GM18951 (cell line): ENCODE data around the gene DDX25.

Experiments
- POLR2A ChIP-seq: IDR thresholded peaks from 4 replicates; pipeline ENCODE4 v1.6.1; 2011; ENCODE audit warnings: mild to moderate bottlenecking; ENCODE audit not compliant: insufficient read length, insufficient read depth; ENCODE audit errors: extremely low read depth
- in situ Hi-C: fragments of 300-500 bp; cut with MboI; formaldehyde crosslinking; loops from one replicate; pipeline ENCODE4 v1.12.0; 2022; ENCODE audit warnings: low sequenced_read_pairs, mixed read lengths, inconsistent platforms; ENCODE audit not compliant: unreplicated experiment

Gene DDX25

DNA sequence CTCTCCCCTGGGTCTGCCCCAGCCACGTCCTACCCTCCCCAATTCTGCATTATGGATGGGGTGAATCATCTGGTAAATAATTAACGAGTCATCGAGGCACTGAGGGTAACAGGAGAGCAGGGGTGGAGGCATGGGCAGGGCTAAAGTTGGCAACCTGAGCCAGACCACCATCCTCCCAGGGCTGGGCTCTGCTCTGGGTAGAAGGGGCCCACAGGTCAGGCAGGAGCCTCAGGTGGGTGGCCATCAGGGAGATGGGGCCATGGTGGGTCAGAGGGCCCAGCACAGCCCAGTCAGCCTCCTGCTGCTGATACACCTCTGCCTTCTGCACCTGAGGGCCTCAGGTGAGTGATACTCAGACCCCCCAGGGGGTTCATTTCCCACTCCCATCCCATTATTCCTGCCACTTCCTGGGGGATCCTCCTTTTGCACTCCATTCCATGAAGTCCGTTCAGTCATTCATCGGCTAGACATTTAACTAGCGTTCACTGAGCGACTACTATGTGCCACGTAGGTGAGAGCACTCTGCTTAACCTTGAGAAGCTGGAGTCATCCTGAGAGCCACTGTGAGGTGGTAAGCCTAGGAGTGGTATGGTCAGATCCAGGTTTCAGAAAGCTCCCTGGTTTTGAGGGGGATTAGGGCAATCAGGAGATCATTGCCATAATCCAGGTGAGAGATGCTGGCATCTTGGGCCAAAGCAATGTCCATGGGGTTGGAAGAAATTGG, 41.7 kb downstream of the DDX25 start, which contains the start of gene VSIG10L2:
TSS of gene VSIG10L2 (plus strand) at position 248 of the 724 bp plus-strand sequence. CDS start at position 260, 12 bp downstream.
- in situ Hi-C loops = no loop called here
- no peak for TF ChIP-seq POLR2A

DNA sequence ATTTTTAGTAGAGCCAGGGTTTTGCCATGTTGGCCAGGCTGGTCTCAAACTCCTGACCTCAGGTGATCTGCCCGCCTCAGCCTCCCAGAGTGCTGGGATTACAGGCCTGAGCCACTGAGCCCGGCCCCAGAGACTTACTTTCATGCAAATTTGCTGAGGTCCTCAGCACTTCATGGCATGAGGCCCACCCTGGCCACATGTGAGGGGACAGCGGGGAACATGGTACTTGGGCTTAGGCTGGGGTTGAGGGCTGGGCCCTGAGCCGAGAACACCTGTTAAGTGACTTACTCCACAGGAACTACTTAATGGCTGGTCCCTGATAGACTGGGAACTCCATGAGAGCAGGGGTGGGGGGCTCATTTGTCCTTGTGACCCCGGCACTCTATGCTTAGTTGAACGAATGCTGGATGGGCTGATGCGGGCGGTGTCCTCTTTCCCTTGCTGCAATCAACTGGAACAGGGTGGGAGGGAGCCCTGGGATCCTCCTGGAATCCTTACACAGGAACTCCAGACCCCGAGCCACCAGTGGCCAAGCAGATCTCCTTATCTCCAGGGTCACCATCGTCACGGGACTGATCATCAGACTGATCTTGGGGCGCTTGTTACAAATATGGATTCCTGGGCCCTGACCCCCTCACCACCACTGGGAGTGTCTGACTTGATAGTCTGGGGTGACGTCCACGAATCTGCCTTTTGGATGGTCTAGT, 42.6 kb downstream of the DDX25 start:
- TF ChIP-seq POLR2A = no peak
- in situ Hi-C loops = no loop called here

DNA sequence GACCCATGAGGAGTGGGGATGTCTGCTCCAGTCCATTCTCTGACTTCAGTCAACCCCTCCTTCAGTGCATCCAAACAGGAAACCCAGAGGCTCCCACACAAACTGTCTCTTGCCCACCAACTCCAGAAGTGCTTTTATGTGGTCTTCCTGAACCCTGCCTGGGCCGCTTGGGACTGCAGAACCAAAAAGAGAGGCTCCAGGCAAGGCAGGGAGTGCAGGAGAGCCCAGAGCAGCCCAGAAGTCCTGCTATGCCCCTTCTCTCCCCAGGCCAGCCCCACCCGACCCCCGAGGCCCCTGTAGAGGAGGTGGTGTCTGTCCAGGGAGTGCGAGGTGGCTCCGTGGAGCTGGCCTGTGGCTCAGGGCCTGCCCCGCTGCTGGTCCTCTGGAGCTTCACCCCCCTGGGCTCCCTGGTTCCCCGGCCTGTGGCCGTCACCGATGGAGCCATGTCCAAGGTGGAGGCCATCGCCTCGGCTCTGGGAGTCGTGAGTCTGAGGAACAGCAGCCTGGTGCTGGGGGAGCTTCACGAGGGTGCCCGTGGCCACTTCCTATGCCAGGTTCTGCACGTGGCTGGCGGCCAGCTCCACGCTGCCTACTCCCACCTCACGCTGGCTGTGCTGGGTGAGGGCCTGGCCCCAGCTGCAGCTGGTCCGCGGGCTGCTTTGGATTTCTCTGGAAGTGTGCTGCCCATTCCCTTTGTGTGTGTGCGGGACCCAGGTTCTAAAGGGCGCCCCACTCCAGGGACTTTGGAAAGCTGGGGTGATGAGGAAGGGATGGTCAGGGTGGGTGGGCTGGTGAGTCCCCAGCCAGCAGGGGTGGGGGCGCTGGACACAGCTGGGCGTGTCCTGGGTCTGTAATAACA, 43.3 kb downstream of the DDX25 start:
- in situ Hi-C loops = no loop called here
- TF ChIP-seq POLR2A = no peak

DNA sequence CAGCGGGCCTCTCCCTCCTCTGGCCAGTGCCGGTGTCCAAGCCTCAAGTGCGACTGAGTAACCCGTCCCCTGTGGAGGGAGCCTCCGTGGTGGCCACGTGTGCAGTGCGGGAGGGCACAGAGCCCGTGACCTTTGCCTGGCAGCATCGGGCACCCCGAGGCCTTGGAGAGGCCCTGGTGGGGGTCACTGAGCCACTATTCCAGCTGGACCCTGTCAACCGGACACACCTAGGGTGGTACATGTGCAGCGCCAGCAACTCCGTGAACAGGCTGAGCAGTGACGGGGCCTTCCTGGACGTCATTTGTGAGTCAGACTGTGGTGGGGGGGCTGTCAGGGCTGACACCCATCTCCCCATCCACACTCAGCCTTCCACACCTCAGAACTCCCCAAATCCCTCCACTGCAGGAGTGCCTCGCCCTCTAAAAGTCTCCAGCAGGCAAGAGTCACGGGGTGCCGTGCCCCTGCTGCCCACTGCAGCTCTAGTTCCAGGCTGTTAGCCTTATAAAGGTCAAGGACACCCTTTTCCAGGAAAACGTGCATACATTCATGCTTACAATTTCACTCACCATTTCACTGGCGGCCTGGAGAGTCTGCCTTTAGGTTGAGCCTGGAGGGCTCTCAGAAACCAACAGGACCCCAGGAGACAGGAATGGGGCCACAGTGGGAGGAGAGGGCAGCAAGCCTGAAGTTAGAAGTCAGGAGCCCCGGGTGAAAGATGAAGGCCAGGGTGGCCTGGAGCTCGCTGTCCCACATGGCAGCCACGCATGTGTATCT, 44.2 kb downstream of the DDX25 start:
- in situ Hi-C loops = no loop called here
- no peak for TF ChIP-seq POLR2A

DNA sequence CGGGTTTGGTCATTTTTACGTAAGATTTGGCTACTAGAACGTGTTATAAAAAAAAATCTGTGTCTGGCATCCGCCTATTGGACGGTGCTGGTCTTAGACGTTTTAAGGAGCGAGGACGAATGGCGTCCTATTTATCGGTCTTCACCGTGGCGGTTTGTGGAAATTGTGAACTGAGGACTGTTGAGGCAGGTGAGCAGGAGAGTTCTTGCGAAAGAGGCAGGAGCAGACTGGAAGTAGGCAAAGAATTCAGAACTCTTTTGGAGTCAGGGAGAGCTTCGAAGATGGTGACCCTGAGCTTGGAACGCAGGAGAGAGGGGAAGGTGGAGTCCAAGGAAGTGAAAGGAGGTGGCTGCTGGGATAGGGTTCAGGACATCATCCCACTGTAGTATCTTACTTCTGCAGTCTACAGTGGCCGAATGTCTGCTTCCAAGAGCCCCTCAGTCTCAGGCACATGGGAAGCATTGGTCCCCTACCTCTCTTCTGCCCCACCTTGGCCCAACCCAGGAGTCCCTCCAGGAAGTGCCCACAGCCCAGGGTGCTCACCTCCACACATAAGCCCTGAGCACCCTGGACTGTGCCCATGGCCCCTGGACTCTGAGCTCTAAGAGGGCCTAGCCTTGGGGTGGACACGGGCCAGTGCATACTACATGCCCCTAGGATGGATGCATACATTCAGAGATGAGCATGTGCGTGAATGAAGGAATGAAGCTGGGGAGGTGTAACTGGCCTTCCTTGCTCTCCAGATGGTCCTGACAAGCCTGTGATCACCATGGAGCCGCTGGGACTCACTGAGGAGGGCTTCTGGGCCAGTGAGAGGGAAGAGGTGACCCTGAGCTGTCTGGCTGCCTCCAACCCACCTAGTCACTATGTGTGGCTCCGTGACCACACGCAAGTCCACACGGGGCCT, 45.2 kb downstream of the DDX25 start:
- in situ Hi-C loops = no loop called here
- TF ChIP-seq POLR2A = no peak

DNA sequence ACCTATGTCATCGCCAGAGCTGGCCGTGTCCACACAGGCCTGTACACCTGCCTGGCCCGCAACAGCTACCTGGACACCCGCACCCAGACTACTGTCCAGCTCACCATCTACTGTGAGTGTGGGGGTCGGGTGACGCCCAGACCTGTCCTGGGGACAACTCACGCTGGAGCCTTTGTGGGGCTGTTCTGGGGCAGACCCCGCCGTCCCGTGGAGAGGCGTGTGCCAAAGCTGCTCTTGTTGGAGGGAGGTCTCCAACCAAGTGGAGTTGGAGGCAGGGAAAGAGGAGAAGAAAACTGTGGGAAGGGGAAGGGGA, 45.8 kb downstream of the DDX25 start:
- in situ Hi-C loops = no loop called here
- no peak for TF ChIP-seq POLR2A

DNA sequence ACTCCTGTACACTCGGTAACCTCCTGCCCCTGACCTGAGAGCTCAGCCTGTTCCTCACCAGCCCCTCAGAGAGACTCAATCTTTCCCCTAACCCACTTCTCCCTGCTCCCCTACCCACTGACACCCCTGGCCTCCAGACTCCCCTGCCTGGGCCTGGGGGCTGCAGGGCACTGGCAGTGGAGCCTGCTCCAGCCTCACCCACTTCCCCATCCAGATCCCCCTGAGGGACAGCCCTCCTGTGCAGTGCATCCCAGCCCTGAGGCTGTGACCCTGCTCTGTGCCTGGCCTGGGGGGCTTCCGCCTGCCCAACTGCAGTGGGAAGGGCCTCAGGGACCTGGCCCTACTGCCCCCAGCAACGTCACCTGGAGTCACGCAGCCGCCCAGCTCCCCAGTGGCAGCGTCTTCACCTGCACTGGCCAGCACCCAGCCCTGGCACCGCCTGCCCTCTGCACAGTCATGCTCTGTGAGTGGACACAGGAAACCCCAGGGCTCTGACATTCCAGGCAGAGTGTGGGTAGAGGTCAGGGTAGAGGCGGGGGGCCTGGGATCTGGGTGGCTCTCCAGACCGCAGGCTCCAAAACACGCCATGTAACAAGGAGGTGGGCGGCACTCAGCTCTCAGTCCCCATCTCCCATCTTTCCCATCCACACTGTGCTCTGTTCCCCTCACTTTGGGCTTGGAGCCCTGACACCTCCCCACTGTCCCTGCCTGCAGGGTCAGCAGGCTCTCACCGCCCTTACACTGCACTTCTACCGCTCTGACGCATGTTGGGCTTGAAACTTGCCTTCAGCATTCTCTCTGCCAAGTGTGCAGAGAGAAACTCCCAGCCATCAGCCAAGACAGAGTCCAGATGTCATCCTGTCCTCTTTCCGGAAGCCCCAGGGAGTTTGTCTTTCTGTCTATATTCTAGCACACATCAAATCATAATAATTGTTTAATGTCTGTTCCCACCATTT, 46.7 kb downstream of the DDX25 start:
- no peak for TF ChIP-seq POLR2A
- in situ Hi-C loops = no loop called here

DNA sequence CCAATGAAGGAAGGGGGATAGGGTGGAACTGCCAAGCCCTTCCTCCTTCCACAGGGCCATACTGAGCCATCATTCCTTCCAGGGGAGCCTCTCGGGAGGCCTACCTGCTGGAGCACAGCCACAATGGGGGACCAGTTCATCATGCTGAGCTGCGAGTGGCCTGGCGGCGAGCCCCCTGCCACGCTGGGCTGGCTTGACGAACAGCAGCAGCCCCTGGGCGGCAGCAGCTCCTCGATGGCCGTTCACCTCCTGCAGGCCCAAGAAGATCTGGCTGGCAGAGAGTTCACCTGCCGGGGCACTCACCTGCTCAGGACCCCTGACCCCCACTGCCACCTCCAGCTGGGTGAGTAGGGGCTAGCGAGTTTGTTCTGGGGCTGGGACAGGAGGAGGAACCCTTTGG, 47.4 kb downstream of the DDX25 start:
- in situ Hi-C loops = no loop called here
- TF ChIP-seq POLR2A = no peak

DNA sequence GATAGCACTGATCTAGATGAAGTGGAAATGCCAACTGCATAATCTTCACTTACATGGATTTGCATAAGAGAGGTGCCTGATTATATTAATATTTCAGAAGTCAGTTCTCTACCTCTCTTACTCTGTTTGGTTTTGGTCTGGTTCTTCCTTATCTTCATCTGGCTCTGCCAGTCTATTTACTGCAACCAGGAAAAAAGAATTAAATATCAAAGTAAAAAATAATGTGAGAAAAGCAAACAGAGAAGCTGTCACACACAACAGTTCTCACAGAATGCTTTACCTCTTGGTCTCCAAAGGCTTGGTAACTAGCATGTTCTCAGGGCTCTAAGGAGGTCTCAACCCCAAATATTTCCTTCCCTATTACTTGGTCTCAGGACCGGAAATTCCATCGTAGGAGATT, 48.3 kb downstream of the DDX25 start:
- TF ChIP-seq POLR2A = no peak
- in situ Hi-C loops = no loop called here

DNA sequence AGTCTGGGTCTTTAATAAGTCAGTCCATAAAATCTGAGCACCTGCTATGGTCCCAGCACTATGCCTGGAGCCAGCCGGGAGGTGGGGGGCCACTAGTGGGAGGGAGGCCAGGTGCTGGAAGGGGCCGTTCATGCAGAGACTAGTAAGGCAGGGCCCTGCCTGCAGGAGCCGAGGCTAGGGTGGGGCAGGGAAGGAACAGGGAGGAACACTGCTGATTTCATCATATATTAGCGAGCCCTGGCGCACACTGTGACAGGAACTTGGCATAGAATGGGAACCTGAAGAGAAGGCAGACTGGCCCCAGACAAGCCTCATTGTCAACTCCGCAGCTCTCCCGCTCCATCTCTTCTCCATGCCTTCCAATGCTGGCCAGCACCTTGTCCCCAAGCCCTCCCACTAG, 48.7 kb downstream of the DDX25 start:
- in situ Hi-C loops = no loop called here
- TF ChIP-seq POLR2A = no peak

DNA sequence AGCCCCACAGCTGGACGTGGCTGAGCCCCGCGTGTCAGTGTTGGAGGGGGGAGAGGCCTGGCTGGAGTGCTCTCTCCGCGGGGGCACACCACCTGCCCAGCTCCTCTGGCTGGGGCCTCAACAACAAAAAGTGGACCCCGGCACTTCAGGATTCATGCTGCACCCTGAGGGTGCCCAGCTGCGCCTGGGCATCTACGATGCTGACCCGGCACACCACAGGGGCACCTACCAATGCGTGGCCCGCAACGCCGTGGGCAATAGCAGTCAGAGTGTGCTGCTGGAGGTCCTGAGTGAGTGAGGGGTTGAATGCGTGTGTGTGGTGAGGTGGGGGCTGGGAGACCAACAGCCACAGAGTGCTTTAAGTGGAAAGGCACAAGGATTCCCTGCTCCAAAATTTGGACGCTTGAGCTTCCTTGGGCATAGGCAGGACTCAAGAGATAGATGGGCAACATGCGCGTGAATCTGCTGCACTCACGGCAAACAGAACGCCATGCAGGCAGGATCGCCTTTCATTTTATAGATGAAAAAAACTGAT, 49.2 kb downstream of the DDX25 start:
- in situ Hi-C loops = no loop called here
- no peak for TF ChIP-seq POLR2A
